Measurements from ENCODE around the gene OCA2. TPM values are rescaled to one million over a fixed set of nuclear protein-coding genes. Genes with fewer than 3 reads are reported as not detected.

Gene OCA2
- total RNA-seq, 1 experiment from 2014 or later: 0.31 TPM

- Mint-ChIP-seq H3K4me1 (no peaks in the 10 kb centered on the region), H3K27me3 (ENCODE audit: low read depth) (no peaks in the 10 kb centered on the region; the same call in 1 of the 2 replicates), H3K36me3 (ENCODE audit: insufficient read depth in 1 of 3, low read depth in 3 of 3) (no peaks in the 10 kb centered on the region), H3K27ac (peak overlapping the region in 1 of 3 experiments; percentile 12; a peak in 1 of 7 replicates), H3K9me3 (no peaks in the 10 kb centered on the region; a peak in 1 of 5 replicates), H3K4me3 (no peak overlapping the region)
- Histone ChIP-seq H3K56ac (ENCODE audit: insufficient read length, low read depth, low read length) (no peak overlapping the region), H2AFZ (ENCODE audit: low read length) (no peak overlapping the region), H3K4me2 (ENCODE audit: insufficient read depth, insufficient read length, low read length) (no peak overlapping the region), H3K18ac (ENCODE audit: insufficient read length, low read depth, low read length) (no peak overlapping the region), H4K91ac (ENCODE audit: insufficient read length, low read depth, low read length) (no peak overlapping the region), H3K4ac (ENCODE audit: low read depth, low read length) (no peak overlapping the region), H3K14ac (ENCODE audit: insufficient read depth, low read length) (no peak overlapping the region), H3K79me1 (ENCODE audit: insufficient read depth, low read depth, low read length, poor library complexity, severe bottlenecking) (no peaks in the 10 kb centered on the region), H2AK5ac (ENCODE audit: insufficient read length, low read length) (no peak overlapping the region), H3K27ac (ENCODE audit: insufficient read length, low read depth, low read length) (no peak overlapping the region), H4K5ac (ENCODE audit: insufficient read length, low read depth, low read length) (no peak overlapping the region), H2BK12ac (ENCODE audit: insufficient read length, low read depth, low read length) (no peak overlapping the region), H2BK120ac (ENCODE audit: low read depth, low read length, poor library complexity, severe bottlenecking) (no peak overlapping the region), H2BK5ac (ENCODE audit: insufficient read length, low read length) (no peak overlapping the region), H3K27me3 (ENCODE audit: insufficient read depth, low read length) (no peaks in the 10 kb centered on the region), H3K23ac (ENCODE audit: insufficient read length, low read depth, low read length) (no peak overlapping the region), H3T11ph (ENCODE audit: low read length) (no peak overlapping the region), H2BK15ac (ENCODE audit: low read depth, low read length) (no peak overlapping the region), H3K23me2 (ENCODE audit: insufficient read length, low read depth, low read length, poor library complexity, severe bottlenecking) (no peaks in the 10 kb centered on the region), H3K9ac (ENCODE audit: extremely low read depth, insufficient read length, low read length) (no peak overlapping the region), H3K4me1 (ENCODE audit: insufficient read depth, low read length) (no peaks in the 10 kb centered on the region), H2BK20ac (ENCODE audit: low read depth, low read length, poor library complexity, severe bottlenecking) (no peak overlapping the region), H4K20me1 (ENCODE audit: control insufficient read depth, insufficient read depth, insufficient read length) (no peaks in the 10 kb centered on the region), H3K79me2 (ENCODE audit: insufficient read depth, low read length) (no peaks in the 10 kb centered on the region), H4K8ac (replicated peaks; ENCODE audit: insufficient read length, low read depth, low read length) (no peak overlapping the region), H3K9me3 (ENCODE audit: control insufficient read depth, low read depth, low read length) (no peaks in the 10 kb centered on the region)
- no CpG with 5 or more reads among the region's 4 CpGs for WGBS (ENCODE audit: extremely low coverage, insufficient read length, low lambda C conversion rate)
- no peak for TF ChIP-seq CTCF (conservative IDR thresholded peaks at IDR 0.05)
- no peak for DNase-seq
Observed at GRCh38 chr15:27989838-27990237, 109.3 kb downstream of the OCA2 start.

Data from H9 (cell line).